Erythroblast (primary cell): Measurements from ENCODE around the gene CPD.

Experiments
- GATA1 ChIP-seq: IDR thresholded peaks from 2 replicates; pipeline ENCODE4 v1.6.1; 2011; ENCODE audit warnings: low read depth, mild to moderate bottlenecking, control low read depth, low read length, moderate library complexity
- POLR2A ChIP-seq: IDR thresholded peaks from 2 replicates; pipeline ENCODE4 v1.6.1; 2011; ENCODE audit warnings: mild to moderate bottlenecking, low read length

DNA sequence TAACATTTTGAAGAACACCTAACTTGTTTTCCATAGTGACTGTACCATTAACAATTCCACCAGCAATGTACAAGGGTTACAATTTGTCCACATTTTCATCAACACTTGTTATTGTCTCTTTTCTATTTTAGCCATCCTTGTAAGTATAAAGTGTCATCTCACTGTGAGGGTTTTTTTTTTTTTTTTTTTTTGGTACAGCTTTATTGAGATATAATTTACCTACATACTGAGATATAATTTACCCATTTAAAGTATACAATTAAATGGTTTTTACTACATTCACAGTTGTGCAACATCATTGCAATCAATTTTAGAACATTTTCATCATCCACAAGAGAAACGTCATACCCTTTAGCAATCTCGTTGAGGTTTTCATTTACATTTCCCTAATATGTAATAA is 27.0 kb upstream of the CPD start:
- TF ChIP-seq POLR2A (no peak), GATA1 (no peak)
